ENCODE measurements around the gene CCDC150.

GRCh38 chr2:196718419-196719109, 79.0 kb downstream of the CCDC150 start:
- no peak for TF ChIP-seq POLR2AphosphoS5 (IDR thresholded peaks at IDR 0.05; ENCODE audit: low read depth)
- TF ChIP-seq, protein P1, sequence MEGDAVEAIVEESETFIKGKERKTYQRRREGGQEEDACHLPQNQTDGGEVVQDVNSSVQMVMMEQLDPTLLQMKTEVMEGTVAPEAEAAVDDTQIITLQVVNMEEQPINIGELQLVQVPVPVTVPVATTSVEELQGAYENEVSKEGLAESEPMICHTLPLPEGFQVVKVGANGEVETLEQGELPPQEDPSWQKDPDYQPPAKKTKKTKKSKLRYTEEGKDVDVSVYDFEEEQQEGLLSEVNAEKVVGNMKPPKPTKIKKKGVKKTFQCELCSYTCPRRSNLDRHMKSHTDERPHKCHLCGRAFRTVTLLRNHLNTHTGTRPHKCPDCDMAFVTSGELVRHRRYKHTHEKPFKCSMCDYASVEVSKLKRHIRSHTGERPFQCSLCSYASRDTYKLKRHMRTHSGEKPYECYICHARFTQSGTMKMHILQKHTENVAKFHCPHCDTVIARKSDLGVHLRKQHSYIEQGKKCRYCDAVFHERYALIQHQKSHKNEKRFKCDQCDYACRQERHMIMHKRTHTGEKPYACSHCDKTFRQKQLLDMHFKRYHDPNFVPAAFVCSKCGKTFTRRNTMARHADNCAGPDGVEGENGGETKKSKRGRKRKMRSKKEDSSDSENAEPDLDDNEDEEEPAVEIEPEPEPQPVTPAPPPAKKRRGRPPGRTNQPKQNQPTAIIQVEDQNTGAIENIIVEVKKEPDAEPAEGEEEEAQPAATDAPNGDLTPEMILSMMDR (IDR thresholded peaks at IDR 0.05; ENCODE audit: insufficient read depth, low read length) = no peak
- no peak for TF ChIP-seq REST (IDR thresholded peaks at IDR 0.05; ENCODE audit: insufficient replicate concordance, low read depth)

Data from HL-60 (cell line).